Glutamatergic neuron (in vitro differentiated cells): ENCODE results near the gene TPST2. TPM values are rescaled to one million over a fixed set of nuclear protein-coding genes. Genes with fewer than 3 reads are reported as not detected.

Source experiments
- DNase-seq: peaks from one replicate; pipeline ENCODE4 v3.0.0; 2022
- H3K27ac Mint-ChIP-seq: one replicate; pipeline ENCODE4 v1.8.0; 2020; ENCODE audit warnings: mild to moderate bottlenecking, mixed read lengths, inconsistent platforms; ENCODE audit not compliant: unreplicated experiment
- H3K27me3 Mint-ChIP-seq: one replicate; pipeline ENCODE4 v1.8.0; 2020; ENCODE audit warnings: mild to moderate bottlenecking, moderate library complexity, mixed read lengths, inconsistent platforms; ENCODE audit not compliant: unreplicated experiment
- H3K36me3 Mint-ChIP-seq: one replicate; pipeline ENCODE4 v1.8.0; 2020; ENCODE audit warnings: mild to moderate bottlenecking, mixed read lengths, inconsistent platforms; ENCODE audit not compliant: unreplicated experiment
- H3K4me1 Mint-ChIP-seq: one replicate; pipeline ENCODE4 v1.8.0; 2020; ENCODE audit warnings: mild to moderate bottlenecking, low read depth, mixed read lengths, inconsistent platforms; ENCODE audit not compliant: unreplicated experiment
- H3K4me3 Mint-ChIP-seq: one replicate; pipeline ENCODE4 v1.8.0; 2020; ENCODE audit warnings: mild to moderate bottlenecking, mixed read lengths, inconsistent platforms; ENCODE audit not compliant: unreplicated experiment
- H3K9me3 Mint-ChIP-seq: one replicate; pipeline ENCODE4 v1.8.0; 2020; ENCODE audit warnings: mild to moderate bottlenecking, moderate library complexity, mixed read lengths, inconsistent platforms; ENCODE audit not compliant: unreplicated experiment
- total RNA-seq: library from RNA; stranded (reverse); fragmentation: NEBNext Ultra II Directional; extraction: Animal tissue kit (Norgen Biotek cat#: 25700); gene quantifications from one replicate; pipeline ENCODE4 v1.2.1, GENCODE V29; 2021; ENCODE audit not compliant: unreplicated experiment
- TF ChIP-seq, protein P1 (sequence below): fragments of 200-600 bp; sonication (generic); IDR thresholded peaks from one replicate; pipeline ENCODE4 v1.5.0; 2021; ENCODE audit not compliant: partially characterized antibody, unreplicated experiment

The TPST2 gene
- total RNA-seq, 1 donor from 2014 or later = 10.6 TPM

GRCh38 chr22:26564672-26565071 lies 25.3 kb downstream of the TPST2 start:
- H3K4me1 Mint-ChIP-seq = peaks cover 11% of the 10 kb centered on the region
- no peaks in the 10 kb centered on the region for H3K9me3 Mint-ChIP-seq
- H3K4me3 Mint-ChIP-seq = no peak overlapping the region
- no peak overlapping the region for H3K27ac Mint-ChIP-seq
- TF ChIP-seq, protein P1, sequence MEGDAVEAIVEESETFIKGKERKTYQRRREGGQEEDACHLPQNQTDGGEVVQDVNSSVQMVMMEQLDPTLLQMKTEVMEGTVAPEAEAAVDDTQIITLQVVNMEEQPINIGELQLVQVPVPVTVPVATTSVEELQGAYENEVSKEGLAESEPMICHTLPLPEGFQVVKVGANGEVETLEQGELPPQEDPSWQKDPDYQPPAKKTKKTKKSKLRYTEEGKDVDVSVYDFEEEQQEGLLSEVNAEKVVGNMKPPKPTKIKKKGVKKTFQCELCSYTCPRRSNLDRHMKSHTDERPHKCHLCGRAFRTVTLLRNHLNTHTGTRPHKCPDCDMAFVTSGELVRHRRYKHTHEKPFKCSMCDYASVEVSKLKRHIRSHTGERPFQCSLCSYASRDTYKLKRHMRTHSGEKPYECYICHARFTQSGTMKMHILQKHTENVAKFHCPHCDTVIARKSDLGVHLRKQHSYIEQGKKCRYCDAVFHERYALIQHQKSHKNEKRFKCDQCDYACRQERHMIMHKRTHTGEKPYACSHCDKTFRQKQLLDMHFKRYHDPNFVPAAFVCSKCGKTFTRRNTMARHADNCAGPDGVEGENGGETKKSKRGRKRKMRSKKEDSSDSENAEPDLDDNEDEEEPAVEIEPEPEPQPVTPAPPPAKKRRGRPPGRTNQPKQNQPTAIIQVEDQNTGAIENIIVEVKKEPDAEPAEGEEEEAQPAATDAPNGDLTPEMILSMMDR = no peak
- H3K27me3 Mint-ChIP-seq = no peaks in the 10 kb centered on the region
- DNase-seq = no peak
- H3K36me3 Mint-ChIP-seq = no peaks in the 10 kb centered on the region

DNA sequence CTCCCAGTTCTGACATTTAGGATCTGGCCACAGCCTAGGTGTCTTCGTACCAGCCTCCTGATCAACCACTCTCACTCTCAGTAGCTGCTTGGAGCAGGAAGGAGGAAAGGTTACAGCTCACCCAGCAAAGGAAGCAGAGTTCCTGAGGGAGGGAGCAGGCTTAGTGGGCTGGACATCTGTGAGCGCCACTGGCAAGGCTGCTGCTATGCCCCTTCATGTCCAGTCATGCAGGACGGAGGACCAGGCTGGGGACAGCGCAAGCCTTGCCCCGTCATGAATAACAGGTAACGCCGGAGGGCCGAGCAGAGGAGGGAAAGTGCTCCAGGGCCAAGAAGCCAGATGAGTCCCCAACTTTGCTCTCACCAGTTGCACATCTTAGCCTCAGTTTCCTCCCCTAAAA lies 25.8 kb downstream of the TPST2 start:
- Mint-ChIP-seq H3K4me1 (peaks cover 16% of the 10 kb centered on the region), H3K9me3 (no peaks in the 10 kb centered on the region), H3K4me3 (no peak overlapping the region)

GRCh38 chr22:26563022-26563421 lies 26.9 kb downstream of the TPST2 start:
- TF ChIP-seq, protein P1 = no peak
- H3K4me1 Mint-ChIP-seq = peaks cover 14% of the 10 kb centered on the region
- DNase-seq = no peak
- H3K27ac Mint-ChIP-seq = no peak overlapping the region
- no peaks in the 10 kb centered on the region for H3K36me3 Mint-ChIP-seq
- no peaks in the 10 kb centered on the region for H3K9me3 Mint-ChIP-seq
- H3K4me3 Mint-ChIP-seq = no peak overlapping the region
- H3K27me3 Mint-ChIP-seq = no peaks in the 10 kb centered on the region

More for the DNA sequence above, 25.8 kb downstream of the TPST2 start:
- no peak overlapping the region for H3K27ac Mint-ChIP-seq
- no peaks in the 10 kb centered on the region for H3K27me3 Mint-ChIP-seq
- no peaks in the 10 kb centered on the region for H3K36me3 Mint-ChIP-seq
- TF ChIP-seq, protein P1 = no peak
- no peak for DNase-seq

DNA sequence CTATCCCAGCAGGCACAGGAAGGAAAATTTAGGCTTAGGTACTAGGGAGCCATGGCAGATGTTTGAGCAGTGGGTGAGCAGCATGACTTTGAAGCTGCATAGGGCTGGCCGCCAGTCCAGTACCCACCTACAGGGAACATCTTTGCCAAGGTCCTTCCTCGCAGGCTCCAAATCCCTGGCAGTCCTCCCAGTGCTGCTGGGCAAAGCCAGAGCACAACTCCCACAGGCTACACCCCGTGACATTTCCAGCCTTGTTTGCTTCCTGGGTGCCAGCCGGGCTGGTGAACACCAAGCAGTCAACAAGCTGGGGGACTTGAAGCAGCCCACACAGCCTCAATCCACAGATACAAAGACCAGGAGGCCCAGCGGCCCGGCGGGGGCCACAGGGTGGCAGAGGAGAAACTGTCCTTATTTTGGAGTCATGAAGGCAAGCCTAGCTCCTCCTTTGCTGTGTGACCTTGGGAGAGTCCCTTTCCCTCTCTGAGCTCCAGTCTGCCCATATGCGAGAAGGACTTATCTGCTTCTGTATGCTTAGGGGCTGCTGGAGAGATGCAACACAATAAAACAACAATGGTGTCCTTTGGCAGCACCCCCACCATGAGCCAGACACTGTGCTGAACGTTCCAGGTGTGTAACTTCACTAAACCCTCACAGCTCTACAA lies 28.0 kb downstream of the TPST2 start:
- Mint-ChIP-seq H3K27me3 (no peaks in the 10 kb centered on the region), H3K36me3 (no peaks in the 10 kb centered on the region), H3K4me1 (peaks cover 9% of the 10 kb centered on the region), H3K9me3 (no peaks in the 10 kb centered on the region), H3K27ac (no peak overlapping the region), H3K4me3 (no peak overlapping the region)
- no peak for DNase-seq
- TF ChIP-seq, protein P1 = no peak

- Mint-ChIP-seq H3K9me3 (no peaks in the 10 kb centered on the region), H3K4me1 (peaks cover 9% of the 10 kb centered on the region), H3K27ac (no peak overlapping the region), H3K27me3 (no peaks in the 10 kb centered on the region), H3K36me3 (no peaks in the 10 kb centered on the region), H3K4me3 (no peak overlapping the region)
- TF ChIP-seq, protein P1 = no peak
- DNase-seq = no peak
These were observed 29.9 kb downstream of the TPST2 start for GRCh38 chr22:26559961-26560575.
